K562 (cell line): Measurements from ENCODE around the gene GLT8D2. TPM values are rescaled to one million over a fixed set of nuclear protein-coding genes. Genes with fewer than 3 reads are reported as not detected.

Experiments
- ATAC-seq: fragments of 200-7000 bp; cut with Tn5 transposase; 3 replicates; pipeline ENCODE4 v1.9.1; 2020; ENCODE audit warnings: moderate library complexity
- BruUV-seq: library from RNA; stranded (reverse); fragments of 400-500 nt; replicated peaks from 2 replicates; lab custom pipeline; 2021; lab: Mats Ljungman, UMichigan
- CTCF ChIA-PET: fragments of 300-600 bp; formaldehyde crosslinking; extraction: SDS; loops from one replicate; lab custom pipeline; 2021; ENCODE audit warnings: low intra/inter-chr PET ratio; lab: Yijun Ruan, JAX
- POLR2A ChIA-PET: fragments of 300-600, 350-650 bp; sonication (Branson Sonifier 250); formaldehyde crosslinking; extraction: SDS; loops from one replicate; lab custom pipeline; 2021; ENCODE audit warnings: antibody characterized with exemption, inconsistent platforms; lab: Yijun Ruan, JAX
- DNase-seq, 4 experiments: peaks; one replicate each; pipeline versions ENCODE4 v3.0.0 to v3.0.0-alpha.2; 2011 to 2018; ENCODE audit warnings: low spot score in 3 of 4, mixed read lengths in 3 of 4; ENCODE audit errors: extremely low read depth in 1 of 4
- FAIRE-seq: peaks from 2 replicates; lab custom pipeline; 2011; peaks lifted over from hg19 to GRCh38; lab: Jason Lieb, UNC
- H2AFZ ChIP-seq: 2 replicates; pipeline ENCODE4 v1.6.0; 2011; ENCODE audit warnings: low read depth, low read length, control low read depth, inconsistent platforms
- H3K27ac ChIP-seq: fragments of 200-600 bp; 3 replicates; pipeline ENCODE4 v1.8.0; 2011; ENCODE audit warnings: low read depth, mild to moderate bottlenecking, control low read depth, inconsistent platforms, low read length, moderate library complexity, mixed read lengths; ENCODE audit errors: extremely low read depth
- H3K27me3 ChIP-seq, 2 experiments: fragments of 300-600 bp in 1 of 2; 2 replicates in 1 of 2; 3 replicates in 1 of 2; pipeline versions ENCODE4 v1.6.0 to v1.8.0; 2011; ENCODE audit warnings: inconsistent platforms in 2 of 2, low read length in 2 of 2, mild to moderate bottlenecking in 1 of 2, mixed read lengths in 1 of 2, moderate library complexity in 1 of 2; ENCODE audit not compliant: control insufficient read depth in 2 of 2, insufficient read depth in 2 of 2
- H3K36me3 ChIP-seq: fragments of 300-600 bp; 3 replicates; pipeline ENCODE4 v1.8.0; 2011; ENCODE audit warnings: mild to moderate bottlenecking, low read length, inconsistent platforms; ENCODE audit not compliant: control insufficient read depth, insufficient read depth
- H3K4me1 ChIP-seq, 2 experiments: fragments of 200-600 bp in 1 of 2; replicated peaks in 1 of 2; 2 replicates in 1 of 2; 3 replicates in 1 of 2; pipeline versions ENCODE4 v1.5.1 to v1.8.0; 2011; ENCODE audit warnings: inconsistent platforms in 2 of 2, low read length in 2 of 2, mild to moderate bottlenecking in 1 of 2, mixed read lengths in 1 of 2, moderate library complexity in 1 of 2; ENCODE audit not compliant: control insufficient read depth in 2 of 2, insufficient read depth in 2 of 2
- H3K4me2 ChIP-seq: 2 replicates; pipeline ENCODE4 v1.6.1; 2011; ENCODE audit warnings: low read length, control low read depth, inconsistent platforms, mixed read lengths; ENCODE audit not compliant: insufficient read depth
- H3K4me3 ChIP-seq: fragments of 200-600 bp; sonication (generic), shearing (Covaris generic); 2 replicates; pipeline ENCODE4 v1.5.1; 2016; ENCODE audit warnings: control low read depth, inconsistent platforms
- H3K79me2 ChIP-seq: fragments of 200-600 bp; 3 replicates; pipeline ENCODE4 v1.8.0; 2011; ENCODE audit warnings: low read length, inconsistent platforms; ENCODE audit not compliant: control insufficient read depth, insufficient read depth
- H3K9ac ChIP-seq, 2 experiments: 2 replicates each; pipeline versions ENCODE4 v1.6.0 to v1.6.1; 2011; ENCODE audit warnings: low read depth in 2 of 2, low read length in 2 of 2, control low read depth in 1 of 2, inconsistent platforms in 1 of 2, mild to moderate bottlenecking in 1 of 2, mixed read lengths in 1 of 2; ENCODE audit not compliant: insufficient read depth in 1 of 2
- H3K9me1 ChIP-seq: one replicate; pipeline ENCODE4 v1.6.0; 2011; ENCODE audit warnings: inconsistent platforms, mild to moderate bottlenecking, low read length, moderate library complexity; ENCODE audit not compliant: control insufficient read depth, insufficient read depth
- H3K9me3 ChIP-seq: replicated peaks from 2 replicates; pipeline ENCODE4 v1.5.1; 2011; ENCODE audit warnings: low read depth, low read length, inconsistent platforms; ENCODE audit not compliant: control insufficient read depth, insufficient read depth
- H4K20me1 ChIP-seq: replicated peaks from 2 replicates; pipeline ENCODE4 v1.6.1; 2011; ENCODE audit warnings: low read length, inconsistent platforms, mixed read lengths; ENCODE audit not compliant: control insufficient read depth, insufficient read depth
- CBFB ChIP-seq: sonication (generic); formaldehyde crosslinking; IDR thresholded peaks from 2 replicates; pipeline ENCODE4 v1.4.0; 2020; ENCODE audit warnings: mild to moderate bottlenecking, missing genetic modification reagents
- CHCHD3 ChIP-seq: fragments of 250-450 bp; sonication (Bioruptor Pico); IDR thresholded peaks from 2 replicates; pipeline ENCODE4 v2.1.2; 2022; ENCODE audit warnings: mild to moderate bottlenecking
- CREB3L1 ChIP-seq: fragments of 450-650 bp; IDR thresholded peaks from 2 replicates; pipeline ENCODE4 v1.6.1; 2014; ENCODE audit warnings: low read depth, mild to moderate bottlenecking, moderate library complexity, borderline replicate concordance
- CREB5 ChIP-seq: fragments of 250-450 bp; sonication (Bioruptor Pico); IDR thresholded peaks from 2 replicates; pipeline ENCODE4 v1.5.0; 2020; ENCODE audit warnings: mild to moderate bottlenecking
- EWSR1 ChIP-seq: fragments of 450-650 bp; IDR thresholded peaks from 2 replicates; pipeline ENCODE4 v1.6.1; 2018; ENCODE audit warnings: borderline replicate concordance, mild to moderate bottlenecking, low read depth, moderate library complexity; ENCODE audit not compliant: partially characterized antibody
- IFI16 ChIP-seq: fragments of 250-450 bp; sonication (Bioruptor Pico); IDR thresholded peaks from 2 replicates; pipeline ENCODE4 v2.1.2; 2022; ENCODE audit warnings: mild to moderate bottlenecking, inconsistent platforms
- KAT8 ChIP-seq: fragments of 450-650 bp; IDR thresholded peaks from 2 replicates; pipeline ENCODE4 v1.6.1; 2016; ENCODE audit warnings: low read depth, mild to moderate bottlenecking
- KDM5B ChIP-seq: fragments of 200-600 bp; sonication (generic); IDR thresholded peaks from 2 replicates; pipeline ENCODE4 v1.6.1; 2012; ENCODE audit warnings: low read depth, mild to moderate bottlenecking, moderate library complexity, low read length, control low read depth, inconsistent platforms; ENCODE audit not compliant: insufficient replicate concordance
- MTA1 ChIP-seq: fragments of 450-650 bp; IDR thresholded peaks from 2 replicates; pipeline ENCODE4 v1.6.1; 2017; ENCODE audit warnings: borderline replicate concordance
- MTA2 ChIP-seq: fragments of 450-650 bp; IDR thresholded peaks from 2 replicates; pipeline ENCODE4 v1.6.1; 2016; ENCODE audit warnings: low read depth
- MTF1 ChIP-seq: fragments of 250-450 bp; sonication (Bioruptor Pico); IDR thresholded peaks from 2 replicates; pipeline ENCODE4 v1.9.0; 2021; ENCODE audit warnings: moderate library complexity, mild to moderate bottlenecking, inconsistent platforms, borderline replicate concordance
- NFXL1 ChIP-seq: fragments of 450-650 bp; formaldehyde crosslinking; IDR thresholded peaks from 2 replicates; pipeline ENCODE4 v1.4.0; 2021; ENCODE audit warnings: mild to moderate bottlenecking
- NR1H2 ChIP-seq: sonication (generic); formaldehyde crosslinking; IDR thresholded peaks from 2 replicates; pipeline ENCODE4 v1.4.0; 2020; ENCODE audit warnings: mild to moderate bottlenecking, missing genetic modification reagents
- PCBP2 ChIP-seq: fragments of 200-400 bp; formaldehyde crosslinking; IDR thresholded peaks from 2 replicates; pipeline ENCODE4 v1.6.1; 2018; ENCODE audit warnings: low read length, low read depth, mild to moderate bottlenecking, moderate library complexity; ENCODE audit not compliant: poor library complexity, severe bottlenecking
- PKNOX1 ChIP-seq: fragments of 450-650 bp; IDR thresholded peaks from 2 replicates; pipeline ENCODE4 v1.6.1; 2016
- POLR2AphosphoS5 ChIP-seq: IDR thresholded peaks from 2 replicates; pipeline ENCODE4 v1.6.1; 2011; ENCODE audit warnings: mild to moderate bottlenecking, low read depth, low read length, moderate library complexity; ENCODE audit not compliant: control insufficient read depth, insufficient read depth
- RFX1 ChIP-seq: fragments of 450-650 bp; IDR thresholded peaks from 2 replicates; pipeline ENCODE4 v1.6.1; 2016; ENCODE audit warnings: mild to moderate bottlenecking, moderate library complexity
- SMAD1 ChIP-seq: fragments of 150-350 bp; IDR thresholded peaks from 2 replicates; pipeline ENCODE4 v1.6.1; 2014; ENCODE audit warnings: low read length, low read depth; ENCODE audit not compliant: partially characterized antibody
- ZNF239 ChIP-seq: fragments of 250-450 bp; sonication (Bioruptor Pico); IDR thresholded peaks from 2 replicates; pipeline ENCODE4 v1.4.0; 2020; ENCODE audit warnings: mild to moderate bottlenecking
- ZNF316 ChIP-seq: fragments of 450-650 bp; IDR thresholded peaks from 2 replicates; pipeline ENCODE4 v1.6.1; 2016
- ZNF41 ChIP-seq: fragments of 250-450 bp; sonication (Bioruptor Pico); conservative IDR thresholded peaks from 2 replicates; pipeline ENCODE4 v1.4.0; 2020; ENCODE audit warnings: mild to moderate bottlenecking
- WGBS: fragments of 100-300 bp; shearing (Covaris generic); methylation state at CpG from one replicate; pipeline ENCODE4 v1.1.6; 2016; ENCODE audit warnings: low coverage, mixed read lengths; ENCODE audit not compliant: insufficient coverage; ENCODE audit errors: missing lambda C conversion rate; 5-methylcytosine and 5-hydroxymethylcytosine counted together
- in situ Hi-C: fragments of 300-500 bp; cut with MboI; formaldehyde crosslinking; loops from 4 replicates; pipeline ENCODE4 v1.15.0; 2018; ENCODE audit warnings: inconsistent platforms, mixed read lengths
- intact Hi-C: fragments of 100-400 bp; cut with micrococcal nuclease; formaldehyde crosslinking; loops from 2 replicates; pipeline ENCODE4 v1.14.2; 2022
- polyA plus RNA-seq, 8 experiments: library from polyadenylated mRNA; depleted of rRNA in 4 of 8; stranded (reverse) in 5 of 8; unstranded in 3 of 8; fragments of >200 nt; fragmentation: Nextera tagmentation in 2 of 8; fragmentation: Illumina TruSeq in 1 of 8; extraction: Ambion mirVana in 2 of 8; extraction: Trizol in 1 of 8; gene quantifications; 2 replicates each; pipeline versions ENCODE4 v1.2.1 to v1.2.3, GENCODE V29; 2011 to 2014; ENCODE audit warnings: inconsistent platforms in 1 of 8, missing spikeins in 1 of 8
- total RNA-seq, 7 experiments: library from RNA; depleted of rRNA in 6 of 7; stranded (reverse); fragments of >200 nt in 6 of 7; fragmentation: Illumina TruSeq in 2 of 7; extraction: Trizol in 2 of 7; gene quantifications; 2 replicates each; pipeline versions ENCODE4 v1.2.1 to v1.2.3, GENCODE V29; 2011 to 2021; ENCODE audit warnings: low replicate concordance in 1 of 7

The GLT8D2 gene
- total and polyA plus RNA-seq, 9 of the 15 experiments (the other 6 are each of a cell fraction or from before 2014, with no cell fraction given), result 0.18 to 0.27 (median 0.18) TPM; not detected in 6

- peaks cover 48% of the 10 kb centered on the region for H3K79me2 ChIP-seq
- FAIRE-seq (no peak), ATAC-seq (no peak), DNase-seq (no peak)
- H3K9ac ChIP-seq, result no peak overlapping the region
- no peak overlapping the region for H3K27ac ChIP-seq
- peaks cover 7% of the 10 kb centered on the region; the same call in 1 of the 3 replicates for H3K36me3 ChIP-seq
- H2AFZ ChIP-seq, result no peak overlapping the region
- no peak overlapping the region for H3K4me2 ChIP-seq
- no peaks in the 10 kb centered on the region for H4K20me1 ChIP-seq
- no peaks in the 10 kb centered on the region for H3K27me3 ChIP-seq
- no peaks in the 10 kb centered on the region for H3K9me1 ChIP-seq
- in situ Hi-C loops (no loop called here), intact Hi-C loops (loop anchor here (5.0 kb wide), 1 partner anchor 145 kb away; no protein-coding TSS in a partner anchor)
- ChIA-PET POLR2A (interaction anchor here (0.6 to 2.7 kb wide), 8 partner anchors 8 to 101 kb away, joined by 3 to 8 read pairs (median 4); partner anchors contain the start of gene HSP90B1), CTCF (interaction anchor here (0.5 kb wide), 1 partner anchor 102 kb away, joined by 3 read pairs; the partner anchor contains the start of gene HCFC2)
- 38% methylated on average over 1 of the region's 1 CpG for WGBS
- no TSS peak for BruUV-seq
- no peak overlapping the region for H3K4me3 ChIP-seq
- no peaks in the 10 kb centered on the region for H3K9me3 ChIP-seq
- H3K4me1 ChIP-seq, result peaks cover 6 to 22% of the 10 kb centered on the region in 2 experiments; a peak in 4 of 5 replicates
- no peak for TF ChIP-seq MTA2
- peak; percentile 68 for TF ChIP-seq RFX1
- no peak for TF ChIP-seq CBFB (CRISPR knock-in tag)
- TF ChIP-seq ZNF41 (CRISPR knock-in tag), result no peak
- no peak for TF ChIP-seq CREB5 (CRISPR knock-in tag)
- TF ChIP-seq CHCHD3 (CRISPR knock-in tag), result no peak
- TF ChIP-seq MTF1 (CRISPR knock-in tag), result no peak
- TF ChIP-seq PCBP2, result no peak
- TF ChIP-seq EWSR1, result no peak
- TF ChIP-seq KAT8, result no peak
- no peak for TF ChIP-seq IFI16 (CRISPR knock-in tag)
- TF ChIP-seq MTA1, result no peak
- TF ChIP-seq SMAD1, result no peak
- 0 out of 2 replicates have a peak, but pooled peaks have one; percentile 14 for TF ChIP-seq POLR2AphosphoS5
- peak; percentile 7 for TF ChIP-seq KDM5B
- TF ChIP-seq CREB3L1, result no peak
- TF ChIP-seq ZNF239 (CRISPR knock-in tag), result no peak
- TF ChIP-seq NR1H2 (CRISPR knock-in tag), result no peak
- peak; percentile 61 for TF ChIP-seq PKNOX1
- no peak for TF ChIP-seq NFXL1 (CRISPR knock-in tag)
- TF ChIP-seq ZNF316, result peak; percentile 28; the same call in 1 of the 2 replicates
Observed at GRCh38 chr12:103962493-103962892, 87.5 kb downstream of the GLT8D2 start.
